ENCODE data around the gene RCE1.
A peak's percentile ranks its signal among the peaks of the same experiment; 100 is the strongest.

RCE1 gene

GRCh38 chr11:66870616-66871520 is 27.6 kb downstream of the RCE1 start:
- DNase-seq = no peak

GRCh38 chr11:66871521-66871901 is 28.3 kb downstream of the RCE1 start:
- DNase-seq = no peak

- no peak for DNase-seq
These were observed 31.0 kb downstream of the RCE1 start for GRCh38 chr11:66874232-66874631.

GRCh38 chr11:66875378-66875777 is 32.1 kb downstream of the RCE1 start:
- no peak for DNase-seq

GRCh38 chr11:66877588-66878385 is 34.5 kb downstream of the RCE1 start:
- no peak for DNase-seq

- DNase-seq = no peak
These were observed 35.2 kb downstream of the RCE1 start for GRCh38 chr11:66878474-66878873.

GRCh38 chr11:66879000-66879399 is 35.8 kb downstream of the RCE1 start:
- no peak for DNase-seq

GRCh38 chr11:66879583-66879982 is 36.3 kb downstream of the RCE1 start:
- no peak for DNase-seq

GRCh38 chr11:66879999-66880398 is 36.8 kb downstream of the RCE1 start:
- no peak for DNase-seq

- DNase-seq = no peak
These were observed 37.5 kb downstream of the RCE1 start for GRCh38 chr11:66880496-66881450.

- no peak for DNase-seq
These were observed 38.2 kb downstream of the RCE1 start for GRCh38 chr11:66881451-66881835.

GRCh38 chr11:66881927-66882452 is 38.7 kb downstream of the RCE1 start:
- no peak for DNase-seq

- no peak for DNase-seq
These were observed 39.3 kb downstream of the RCE1 start for GRCh38 chr11:66882561-66883015.

GRCh38 chr11:66883016-66883965 is 40.0 kb downstream of the RCE1 start:
- peak; percentile 70 for DNase-seq

- DNase-seq = no peak
These were observed 41.2 kb downstream of the RCE1 start for GRCh38 chr11:66884443-66884842.

GRCh38 chr11:66885469-66885868 is 42.2 kb downstream of the RCE1 start:
- no peak for DNase-seq

- no peak for DNase-seq
These were observed 42.8 kb downstream of the RCE1 start for GRCh38 chr11:66885950-66886440.

GRCh38 chr11:66886671-66887221 is 43.5 kb downstream of the RCE1 start:
- no peak for DNase-seq

- no peak for DNase-seq
These were observed 44.3 kb downstream of the RCE1 start for GRCh38 chr11:66887526-66887925.

- DNase-seq = no peak
These were observed 45.0 kb downstream of the RCE1 start for GRCh38 chr11:66888282-66888681.

GRCh38 chr11:66889960-66890359 is 46.7 kb downstream of the RCE1 start:
- no peak for DNase-seq
